Measurements from ENCODE around the gene PCDHGB6.
"Not testable (repeated sequence)": the region's sequence is repeated elsewhere in the genome, so short reads cannot be mapped to it uniquely, and the experiment has no call there.

The PCDHGB6 gene

GRCh38 chr5:141414548-141415274, 6.9 kb downstream of the PCDHGB6 start:
- Histone ChIP-seq H3K27me3 (ENCODE audit: insufficient read depth, low read length) (peaks cover 13% of the 10 kb centered on the region), H3K9me3 (ENCODE audit: insufficient read depth, low read depth, low read length) (peaks cover 30% of the 10 kb centered on the region)
- H3K4me1 ChIP-seq (ENCODE audit: insufficient read depth, low read length); H3K27ac ChIP-seq (ENCODE audit: low read length); H3K9ac ChIP-seq (ENCODE audit: low read depth, low read length); H3K4me3 ChIP-seq (ENCODE audit: low read length); H3K36me3 ChIP-seq (ENCODE audit: insufficient read depth, low read depth, low read length): not testable (repeated sequence)

DNA sequence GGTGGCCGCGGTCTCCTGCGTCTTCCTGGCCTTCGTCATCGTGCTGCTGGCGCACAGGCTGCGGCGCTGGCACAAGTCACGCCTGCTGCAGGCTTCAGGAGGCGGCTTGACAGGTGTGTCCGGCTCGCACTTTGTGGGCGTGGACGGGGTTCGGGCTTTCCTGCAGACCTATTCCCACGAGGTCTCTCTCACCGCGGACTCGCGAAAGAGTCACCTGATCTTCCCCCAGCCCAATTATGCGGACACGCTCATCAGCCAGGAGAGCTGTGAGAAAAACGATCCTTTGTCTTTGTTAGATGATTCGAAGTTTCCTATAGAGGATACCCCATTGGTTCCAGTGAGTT, 7.4 kb downstream of the PCDHGB6 start:
- H3K9ac ChIP-seq (ENCODE audit: low read depth, low read length); H3K36me3 ChIP-seq (ENCODE audit: insufficient read depth, low read depth, low read length); H3K27ac ChIP-seq (ENCODE audit: low read length); H3K4me3 ChIP-seq (ENCODE audit: low read length); H3K4me1 ChIP-seq (ENCODE audit: insufficient read depth, low read length): not testable (repeated sequence)
- peaks cover 35% of the 10 kb centered on the region for H3K9me3 ChIP-seq (ENCODE audit: insufficient read depth, low read depth, low read length)
- H3K27me3 ChIP-seq (ENCODE audit: insufficient read depth, low read length): peaks cover 13% of the 10 kb centered on the region

DNA sequence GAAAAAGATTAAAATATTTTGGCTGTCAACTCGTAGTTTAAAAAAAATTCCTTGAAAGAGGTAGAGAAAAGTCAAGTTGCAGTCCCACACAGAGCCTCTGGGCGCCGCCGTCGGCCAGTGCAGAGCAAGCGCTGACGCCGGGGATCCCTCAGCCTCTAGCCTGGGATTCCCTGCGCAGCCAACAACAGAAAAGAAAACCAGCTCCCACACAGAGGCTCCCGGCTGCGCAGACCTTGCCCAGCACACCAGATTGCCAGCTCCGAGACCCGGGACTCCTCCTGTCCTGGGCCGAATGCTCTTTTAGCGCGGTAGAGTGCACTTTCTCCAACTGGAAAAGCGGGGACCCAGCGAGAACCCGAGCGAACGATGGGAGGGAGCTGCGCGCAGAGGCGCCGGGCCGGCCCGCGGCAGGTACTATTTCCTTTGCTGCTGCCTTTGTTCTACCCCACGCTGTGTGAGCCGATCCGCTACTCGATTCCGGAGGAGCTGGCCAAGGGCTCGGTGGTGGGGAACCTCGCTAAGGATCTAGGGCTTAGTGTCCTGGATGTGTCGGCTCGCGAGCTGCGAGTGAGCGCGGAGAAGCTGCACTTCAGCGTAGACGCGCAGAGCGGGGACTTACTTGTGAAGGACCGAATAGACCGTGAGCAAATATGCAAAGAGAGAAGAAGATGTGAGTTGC, 9.8 kb downstream of the PCDHGB6 start, which contains the start of gene PCDHGB7:
TSS of gene PCDHGB7 (plus strand) at position 184 of the 679 bp plus-strand sequence. CDS start at position 367, 183 bp downstream.
- not testable (repeated sequence) for H3K27ac ChIP-seq (ENCODE audit: low read length); H3K4me1 ChIP-seq (ENCODE audit: insufficient read depth, low read length)
- peaks cover 26% of the 10 kb centered on the region; the same call in 1 of the 2 replicates for H3K36me3 ChIP-seq (ENCODE audit: insufficient read depth, low read depth, low read length)
- H3K4me3 ChIP-seq (ENCODE audit: low read length): peak within 1 kb of the TSS; percentile 72
- H3K9me3 ChIP-seq (ENCODE audit: insufficient read depth, low read depth, low read length): peaks cover 57% of the 10 kb centered on the region
- peaks cover 13% of the 10 kb centered on the region for H3K27me3 ChIP-seq (ENCODE audit: insufficient read depth, low read length)
- H3K9ac ChIP-seq (ENCODE audit: low read depth, low read length): peak within 1 kb of the TSS; percentile 78

GRCh38 chr5:141419074-141419880, 11.5 kb downstream of the PCDHGB6 start:
- Histone ChIP-seq H3K4me3 (ENCODE audit: low read length) (0 out of 2 replicates have a peak overlapping the region, but pooled peaks have one; percentile 72), H3K36me3 (ENCODE audit: insufficient read depth, low read depth, low read length) (peaks cover 26% of the 10 kb centered on the region; the same call in 1 of the 2 replicates), H3K9ac (ENCODE audit: low read depth, low read length) (no peak overlapping the region), H3K27ac (ENCODE audit: low read length) (no peak overlapping the region), H3K27me3 (ENCODE audit: insufficient read depth, low read length) (peaks cover 13% of the 10 kb centered on the region), H3K9me3 (ENCODE audit: insufficient read depth, low read depth, low read length) (peaks cover 57% of the 10 kb centered on the region), H3K4me1 (ENCODE audit: insufficient read depth, low read length) (no peaks in the 10 kb centered on the region)

DNA sequence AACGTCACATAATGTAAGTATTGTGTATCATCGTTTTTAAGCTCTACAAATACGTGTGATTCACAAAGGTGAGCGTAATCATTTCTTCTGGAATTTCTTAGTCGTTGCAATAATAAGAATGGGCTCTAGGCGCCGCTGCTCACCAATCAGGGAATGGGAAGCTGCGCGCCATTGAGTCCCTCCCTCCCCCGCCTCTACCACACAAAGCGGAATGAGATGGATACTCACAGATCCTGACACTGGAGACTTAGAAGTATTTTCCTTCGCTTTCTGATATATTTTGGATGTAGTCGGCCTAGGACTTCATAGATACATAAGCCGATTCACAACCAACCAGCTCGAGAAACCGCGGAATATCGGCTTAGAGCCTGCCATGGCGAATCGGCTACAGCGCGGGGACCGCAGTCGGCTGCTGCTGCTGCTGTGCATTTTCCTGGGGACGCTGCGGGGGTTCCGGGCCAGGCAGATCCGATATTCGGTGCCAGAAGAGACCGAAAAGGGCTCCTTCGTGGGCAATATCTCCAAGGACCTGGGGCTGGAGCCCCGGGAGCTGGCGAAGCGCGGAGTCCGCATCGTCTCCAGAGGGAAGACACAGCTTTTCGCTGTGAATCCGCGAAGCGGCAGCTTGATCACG, 13.2 kb downstream of the PCDHGB6 start, which contains the start of gene PCDHGA11:
TSS of gene PCDHGA11 (plus strand) at position 197 of the 634 bp plus-strand sequence. CDS start at position 374, 177 bp downstream.
- H3K36me3 ChIP-seq (ENCODE audit: insufficient read depth, low read depth, low read length): peaks cover 28% of the 10 kb centered on the region; the same call in 1 of the 2 replicates
- peaks cover 69% of the 10 kb centered on the region for H3K9me3 ChIP-seq (ENCODE audit: insufficient read depth, low read depth, low read length)
- no peak within 1 kb of the TSS for H3K27ac ChIP-seq (ENCODE audit: low read length)
- H3K4me3 ChIP-seq (ENCODE audit: low read length): peak within 1 kb of the TSS; percentile 8; the same call in 1 of the 2 replicates
- H3K4me1 ChIP-seq (ENCODE audit: insufficient read depth, low read length): no peaks in the 10 kb centered on the region
- H3K27me3 ChIP-seq (ENCODE audit: insufficient read depth, low read length): peaks cover 13% of the 10 kb centered on the region
- no peak within 1 kb of the TSS for H3K9ac ChIP-seq (ENCODE audit: low read depth, low read length)

DNA sequence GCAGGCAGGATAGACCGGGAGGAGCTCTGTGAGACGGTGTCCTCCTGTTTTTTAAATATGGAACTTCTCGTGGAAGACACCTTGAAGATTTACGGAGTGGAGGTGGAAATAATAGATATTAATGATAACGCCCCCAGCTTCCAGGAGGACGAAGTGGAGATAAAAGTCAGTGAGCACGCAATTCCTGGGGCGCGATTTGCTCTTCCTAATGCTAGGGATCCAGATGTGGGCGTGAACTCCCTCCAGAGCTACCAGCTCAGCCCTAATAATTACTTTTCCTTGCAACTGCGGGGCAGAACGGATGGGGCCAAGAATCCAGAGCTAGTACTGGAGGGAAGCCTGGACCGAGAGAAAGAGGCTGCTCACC, 13.7 kb downstream of the PCDHGB6 start:
- Histone ChIP-seq H3K4me1 (ENCODE audit: insufficient read depth, low read length) (no peaks in the 10 kb centered on the region), H3K36me3 (ENCODE audit: insufficient read depth, low read depth, low read length) (peaks cover 32% of the 10 kb centered on the region; the same call in 1 of the 2 replicates), H3K9me3 (ENCODE audit: insufficient read depth, low read depth, low read length) (peaks cover 74% of the 10 kb centered on the region), H3K27me3 (ENCODE audit: insufficient read depth, low read length) (peaks cover 13% of the 10 kb centered on the region), H3K9ac (ENCODE audit: low read depth, low read length) (no peak overlapping the region), H3K4me3 (ENCODE audit: low read length) (peak overlapping the region; percentile 5; the same call in 1 of the 2 replicates), H3K27ac (ENCODE audit: low read length) (no peak overlapping the region)

GRCh38 chr5:141422742-141423291, 15.0 kb downstream of the PCDHGB6 start:
- H3K9ac ChIP-seq (ENCODE audit: low read depth, low read length): no peak overlapping the region
- no peaks in the 10 kb centered on the region for H3K4me1 ChIP-seq (ENCODE audit: insufficient read depth, low read length)
- H3K9me3 ChIP-seq (ENCODE audit: insufficient read depth, low read depth, low read length): peaks cover 87% of the 10 kb centered on the region
- H3K27ac ChIP-seq (ENCODE audit: low read length): no peak overlapping the region
- no peak overlapping the region for H3K4me3 ChIP-seq (ENCODE audit: low read length)
- peaks cover 32% of the 10 kb centered on the region; the same call in 1 of the 2 replicates for H3K36me3 ChIP-seq (ENCODE audit: insufficient read depth, low read depth, low read length)
- H3K27me3 ChIP-seq (ENCODE audit: insufficient read depth, low read length): peaks cover 13% of the 10 kb centered on the region

- Histone ChIP-seq H3K27ac (ENCODE audit: low read length) (no peak overlapping the region), H3K36me3 (ENCODE audit: insufficient read depth, low read depth, low read length) (peaks cover 12% of the 10 kb centered on the region; the same call in 1 of the 2 replicates), H3K9ac (ENCODE audit: low read depth, low read length) (no peak overlapping the region), H3K27me3 (ENCODE audit: insufficient read depth, low read length) (no peaks in the 10 kb centered on the region), H3K9me3 (ENCODE audit: insufficient read depth, low read depth, low read length) (peaks cover 79% of the 10 kb centered on the region), H3K4me3 (ENCODE audit: low read length) (no peak overlapping the region), H3K4me1 (ENCODE audit: insufficient read depth, low read length) (no peaks in the 10 kb centered on the region)
Measured at GRCh38 chr5:141427783-141428426, 20.1 kb downstream of the PCDHGB6 start.

DNA sequence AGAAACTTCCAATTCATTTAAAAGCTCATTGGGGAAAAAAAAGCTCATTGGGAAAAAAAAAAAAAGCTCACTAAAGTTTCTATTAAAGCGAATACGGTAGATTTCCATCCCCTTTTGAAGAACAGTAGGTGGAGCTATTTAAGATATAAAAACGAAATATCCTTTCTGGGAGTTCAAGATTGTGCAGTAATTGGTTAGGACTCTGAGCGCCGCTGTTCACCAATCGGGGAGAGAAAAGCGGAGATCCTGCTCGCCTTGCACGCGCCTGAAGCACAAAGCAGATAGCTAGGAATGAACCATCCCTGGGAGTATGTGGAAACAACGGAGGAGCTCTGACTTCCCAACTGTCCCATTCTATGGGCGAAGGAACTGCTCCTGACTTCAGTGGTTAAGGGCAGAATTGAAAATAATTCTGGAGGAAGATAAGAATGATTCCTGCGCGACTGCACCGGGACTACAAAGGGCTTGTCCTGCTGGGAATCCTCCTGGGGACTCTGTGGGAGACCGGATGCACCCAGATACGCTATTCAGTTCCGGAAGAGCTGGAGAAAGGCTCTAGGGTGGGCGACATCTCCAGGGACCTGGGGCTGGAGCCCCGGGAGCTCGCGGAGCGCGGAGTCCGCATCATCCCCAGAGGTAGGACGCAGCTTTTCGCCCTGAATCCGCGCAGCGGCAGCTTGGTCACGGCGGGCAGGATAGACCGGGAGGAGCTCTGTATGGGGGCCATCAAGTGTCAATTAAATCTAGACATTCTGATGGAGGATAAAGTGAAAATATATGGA, 22.7 kb downstream of the PCDHGB6 start, which contains the start of gene PCDHGA12:
TSS of gene PCDHGA12 (plus strand) at position 176 of the 782 bp plus-strand sequence. CDS start at position 429, 253 bp downstream.
- Histone ChIP-seq H3K27ac (ENCODE audit: low read length) (no peak within 1 kb of the TSS), H3K4me1 (ENCODE audit: insufficient read depth, low read length) (no peaks in the 10 kb centered on the region), H3K36me3 (ENCODE audit: insufficient read depth, low read depth, low read length) (peaks cover 12% of the 10 kb centered on the region; the same call in 1 of the 2 replicates), H3K9me3 (ENCODE audit: insufficient read depth, low read depth, low read length) (peaks cover 61% of the 10 kb centered on the region), H3K27me3 (ENCODE audit: insufficient read depth, low read length) (no peaks in the 10 kb centered on the region), H3K9ac (ENCODE audit: low read depth, low read length) (no peak within 1 kb of the TSS), H3K4me3 (ENCODE audit: low read length) (no peak within 1 kb of the TSS)

DNA sequence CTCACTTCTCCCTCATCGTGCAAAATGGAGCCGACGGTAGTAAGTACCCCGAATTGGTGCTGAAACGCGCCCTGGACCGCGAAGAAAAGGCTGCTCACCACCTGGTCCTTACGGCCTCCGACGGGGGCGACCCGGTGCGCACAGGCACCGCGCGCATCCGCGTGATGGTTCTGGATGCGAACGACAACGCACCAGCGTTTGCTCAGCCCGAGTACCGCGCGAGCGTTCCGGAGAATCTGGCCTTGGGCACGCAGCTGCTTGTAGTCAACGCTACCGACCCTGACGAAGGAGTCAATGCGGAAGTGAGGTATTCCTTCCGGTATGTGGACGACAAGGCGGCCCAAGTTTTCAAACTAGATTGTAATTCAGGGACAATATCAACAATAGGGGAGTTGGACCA, 23.5 kb downstream of the PCDHGB6 start:
- no peak overlapping the region for H3K4me3 ChIP-seq (ENCODE audit: low read length)
- peaks cover 53% of the 10 kb centered on the region for H3K9me3 ChIP-seq (ENCODE audit: insufficient read depth, low read depth, low read length)

More for the DNA sequence above, 23.5 kb downstream of the PCDHGB6 start:
- Histone ChIP-seq H3K4me1 (ENCODE audit: insufficient read depth, low read length) (no peaks in the 10 kb centered on the region), H3K27me3 (ENCODE audit: insufficient read depth, low read length) (no peaks in the 10 kb centered on the region), H3K36me3 (ENCODE audit: insufficient read depth, low read depth, low read length) (peaks cover 7% of the 10 kb centered on the region; the same call in 1 of the 2 replicates), H3K9ac (ENCODE audit: low read depth, low read length) (no peak overlapping the region), H3K27ac (ENCODE audit: low read length) (no peak overlapping the region)
